ENCODE data around the gene PCDHGB4.

- TF ChIP-seq FOSL1 (tag; conservative IDR thresholded peaks at IDR 0.05) (no peak), RBFOX2 (IDR thresholded peaks at IDR 0.05; ENCODE audit: low read depth, low read length) (no peak), PTBP1 (IDR thresholded peaks at IDR 0.05; ENCODE audit: low read depth, low read length) (no peak)
Measured at GRCh38 chr5:141422742-141423291, 35.3 kb downstream of the PCDHGB4 start.
